Spleen (tissue), 7 donors: ENCODE results near the gene STAP1.

Source experiments
- CTCF ChIP-seq, 11 experiments: fragments of 200-600 bp in 7 of 11; fragments of 450-650 bp in 4 of 11; sonication (generic) in 4 of 11; IDR thresholded peaks in 8 of 11; conservative IDR thresholded peaks in 3 of 11; 1 replicate in 7 of 11; 2 replicates in 4 of 11; pipeline versions ENCODE4 v1.4.0 to v1.8.0; 2016 to 2021; ENCODE audit warnings: antibody characterized with exemption in 11 of 11, inconsistent platforms in 4 of 11, mild to moderate bottlenecking in 1 of 11
- POLR2A ChIP-seq, 3 donors: fragments of 450-650 bp; IDR thresholded peaks; one replicate each; pipeline ENCODE4 v1.5.1; 2017; ENCODE audit warnings: antibody characterized with exemption in 3 of 3, mild to moderate bottlenecking in 1 of 3
- donor health status: DM: no; HTN: no; CAD: no; lungs with moderate emphysema.
- donor health status: DM: no; HTN: no; CAD: no.
- donor health status: DM: no; HTN: no; CAD: no.

- TF ChIP-seq CTCF (IDR thresholded peaks at IDR 0.05 in 8 of 11, conservative IDR thresholded peaks at IDR 0.05 in 3 of 11), result no peak
- TF ChIP-seq POLR2A (IDR thresholded peaks at IDR 0.05), result no peak
Observed at GRCh38 chr4:67555447-67555846, 3.1 kb upstream of the STAP1 start.
